Liver (tissue), 2 donors: ENCODE results near the gene PTCD1.

Experiments
- ATF3 ChIP-seq: IDR thresholded peaks from 2 replicates; pipeline ENCODE4 v1.6.1; 2016; ENCODE audit warnings: antibody characterized with exemption
- JUND ChIP-seq, 2 donors: IDR thresholded peaks; 2 replicates each; pipeline ENCODE4 v1.6.1; 2016; ENCODE audit warnings: antibody characterized with exemption in 2 of 2
- RXRA ChIP-seq, 2 donors: IDR thresholded peaks; 2 replicates each; pipeline ENCODE4 v1.6.1; 2017 to 2018; ENCODE audit warnings: antibody characterized with exemption in 2 of 2, mild to moderate bottlenecking in 1 of 2
- TAF1 ChIP-seq: conservative IDR thresholded peaks from 2 replicates; pipeline ENCODE4 v1.6.1; 2016; ENCODE audit warnings: antibody characterized with exemption, mild to moderate bottlenecking
- donor health status: healthy.

GRCh38 chr7:99389772-99390171 is 48.8 kb downstream of the PTCD1 start:
- TF ChIP-seq RXRA (IDR thresholded peaks at IDR 0.05) (no peak), JUND (IDR thresholded peaks at IDR 0.05) (no peak), TAF1 (no peak), ATF3 (no peak)
